Stomach (tissue), 9 donors: ENCODE measurements around the gene BMP7. TPM values are rescaled to one million over a fixed set of nuclear protein-coding genes. Genes with fewer than 3 reads are reported as not detected.
A peak's percentile ranks its signal among the peaks of the same experiment; 100 is the strongest.

ENCODE experiments used
- DNase-seq, 2 donors: peaks; one replicate each; pipeline versions ENCODE4 v3.0.0 to v3.0.0-alpha.2; 2013 to 2019
- H3K27ac ChIP-seq, 5 donors: fragments of 200-600 bp in 4 of 5; sonication (generic) in 4 of 5; one replicate each; pipeline ENCODE4 v1.5.1; 2013 to 2019; ENCODE audit warnings: mild to moderate bottlenecking in 1 of 5, moderate library complexity in 1 of 5
- H3K27me3 ChIP-seq, 3 donors: fragments of 200-600 bp; sonication (generic); one replicate each; pipeline ENCODE4 v1.5.1; 2017 to 2019; ENCODE audit warnings: mixed run types in 1 of 3
- H3K36me3 ChIP-seq, 4 donors: fragments of 200-600 bp; sonication (generic); 1 replicate in 3 of 4; 2 replicates in 1 of 4; pipeline ENCODE4 v1.5.1; 2016 to 2019
- H3K4me1 ChIP-seq, 4 donors: fragments of 200-600 bp; sonication (generic); one replicate each; pipeline ENCODE4 v1.5.1; 2016 to 2019
- H3K4me3 ChIP-seq, 4 donors: fragments of 200-600 bp; sonication (generic) in 3 of 4; one replicate each; pipeline ENCODE4 v1.5.1; 2016 to 2019; ENCODE audit warnings: mild to moderate bottlenecking in 1 of 4
- H3K9me3 ChIP-seq, 4 donors: fragments of 200-600 bp; sonication (generic); one replicate each; pipeline ENCODE4 v1.5.1; 2016 to 2019
- CTCF ChIP-seq, 7 experiments: fragments of 450-650 bp in 4 of 7; fragments of 200-600 bp in 3 of 7; sonication (generic) in 3 of 7; IDR thresholded peaks; one replicate each; pipeline ENCODE4 v1.5.1; 2016 to 2019; ENCODE audit warnings: antibody characterized with exemption in 7 of 7, control low read depth in 2 of 7, mild to moderate bottlenecking in 1 of 7
- EP300 ChIP-seq: sonication (generic); formaldehyde crosslinking; IDR thresholded peaks from one replicate; pipeline ENCODE4 v1.6.1; 2017; ENCODE audit warnings: antibody characterized with exemption
- POLR2A ChIP-seq, 4 donors: fragments of 450-650 bp; IDR thresholded peaks; one replicate each; pipeline ENCODE4 v1.6.1; 2016; ENCODE audit warnings: antibody characterized with exemption in 4 of 4, control low read depth in 2 of 4, mild to moderate bottlenecking in 1 of 4, moderate library complexity in 1 of 4
- POLR2AphosphoS5 ChIP-seq, 3 donors: sonication (generic); formaldehyde crosslinking; IDR thresholded peaks; one replicate each; pipeline ENCODE4 v1.6.1; 2016; ENCODE audit warnings: antibody characterized with exemption in 3 of 3
- WGBS, 5 donors: extraction: QIAGEN DNeasy Blood & Tissue Kit in 3 of 5; methylation state at CpG; one replicate each; pipeline versions ENCODE4 v1.1.5 to v1.1.7; 2013 to 2018; 5-methylcytosine and 5-hydroxymethylcytosine counted together
- intact Hi-C: fragments of 100-400 bp; cut with DNase I; formaldehyde crosslinking; loops from one replicate; pipeline ENCODE4 v1.15.1; 2023; ENCODE audit warnings: low total_unique reads
- polyA plus RNA-seq, 3 donors: library from polyadenylated mRNA; stranded (reverse); fragments of 200-250 nt; gene quantifications; one replicate each; pipeline ENCODE4 v1.2.3, GENCODE V29; 2013
- total RNA-seq, 5 donors: library from RNA; depleted of rRNA; stranded (reverse); fragments of >200 nt; gene quantifications; one replicate each; pipeline versions ENCODE4 v1.1.0 to v1.2.3, GENCODE V29; 2014 to 2016
- donor health status: healthy with polysubstance abuse.
- donor health status: Bipolar disorder and iron deficiency.
- donor health status: healthy.

Gene BMP7
- total and polyA plus RNA-seq, 8 donors, result under 0.01 to 11.0 (median 2.4) TPM

- peak in 1 of 2 donors; percentile 83 for DNase-seq
- Histone ChIP-seq H3K4me1 (peaks cover 27 to 62% (median 49%) of the 10 kb centered on the region in 4 donors), H3K27me3 (peaks cover 0 to 88% (median 41%) of the 10 kb centered on the region in 3 donors), H3K4me3 (no peak overlapping the region), H3K27ac (no peak overlapping the region), H3K36me3 (no peaks in the 10 kb centered on the region), H3K9me3 (no peaks in the 10 kb centered on the region)
- 53 to 68% (median 64%) methylated on average over 13 of the region's 13 CpGs for WGBS, 5 donors
- intact Hi-C loops, result no loop called here
- TF ChIP-seq POLR2A (IDR thresholded peaks at IDR 0.05) (no peak), CTCF (IDR thresholded peaks at IDR 0.05) (no peak), EP300 (no peak), POLR2AphosphoS5 (IDR thresholded peaks at IDR 0.05) (no peak)
Observed at GRCh38 chr20:57261457-57262251, 4.8 kb downstream of the BMP7 start.

GRCh38 chr20:57260934-57261333 is 5.5 kb downstream of the BMP7 start:
- Histone ChIP-seq H3K36me3 (no peaks in the 10 kb centered on the region), H3K27me3 (peaks cover 0 to 86% (median 34%) of the 10 kb centered on the region in 3 donors), H3K4me3 (no peak overlapping the region), H3K27ac (no peak overlapping the region), H3K4me1 (peaks cover 20 to 55% (median 42%) of the 10 kb centered on the region in 4 donors), H3K9me3 (no peaks in the 10 kb centered on the region)
- WGBS, 5 donors, result 40 to 66% (median 63%) methylated on average over 14 of the region's 14 CpGs
- no peak for TF ChIP-seq CTCF (IDR thresholded peaks at IDR 0.05)
- intact Hi-C loops, result no loop called here
- peak in 1 of 2 donors; percentile 67 for DNase-seq

- Histone ChIP-seq H3K36me3 (no peaks in the 10 kb centered on the region), H3K27ac (no peak overlapping the region), H3K27me3 (peaks cover 0 to 81% (median 27%) of the 10 kb centered on the region in 3 donors), H3K9me3 (no peaks in the 10 kb centered on the region), H3K4me1 (peaks cover 14 to 48% (median 35%) of the 10 kb centered on the region in 4 donors), H3K4me3 (no peak overlapping the region)
- DNase-seq, result no peak
- no peak for TF ChIP-seq POLR2A (IDR thresholded peaks at IDR 0.05)
- no peak for TF ChIP-seq CTCF (IDR thresholded peaks at IDR 0.05)
- no peak for TF ChIP-seq POLR2AphosphoS5 (IDR thresholded peaks at IDR 0.05)
- TF ChIP-seq EP300, result no peak
- 48 to 60% (median 54%) methylated on average over 23 of the region's 23 CpGs for WGBS, 5 donors
- intact Hi-C loops, result no loop called here
Observed at GRCh38 chr20:57259938-57260921, 6.2 kb downstream of the BMP7 start.

- DNase-seq, result peak in 1 of 2 donors; percentile 55
- H3K27ac ChIP-seq, result no peak overlapping the region
- peaks cover 0 to 78% (median 18%) of the 10 kb centered on the region in 3 donors for H3K27me3 ChIP-seq
- no peak for TF ChIP-seq CTCF (IDR thresholded peaks at IDR 0.05)
- TF ChIP-seq POLR2AphosphoS5 (IDR thresholded peaks at IDR 0.05), result no peak
- TF ChIP-seq EP300, result no peak
- no peak for TF ChIP-seq POLR2A (IDR thresholded peaks at IDR 0.05)
- 16 to 24% (median 20%) methylated on average over 21 of the region's 21 CpGs for WGBS, 5 donors
- no peaks in the 10 kb centered on the region for H3K9me3 ChIP-seq
- H3K36me3 ChIP-seq, result no peaks in the 10 kb centered on the region
- no peak overlapping the region for H3K4me3 ChIP-seq
- peaks cover 5 to 41% (median 28%) of the 10 kb centered on the region in 4 donors for H3K4me1 ChIP-seq
- intact Hi-C loops, result no loop called here
Observed at GRCh38 chr20:57259121-57259937, 7.1 kb downstream of the BMP7 start.
